HepG2 (cell line): ENCODE measurements around the gene COMP. TPM values are rescaled to one million over a fixed set of nuclear protein-coding genes. Genes with fewer than 3 reads are reported as not detected.

ENCODE experiments used
- DR1 ChIP-seq: sonication (generic); formaldehyde crosslinking; IDR thresholded peaks from 2 replicates; pipeline ENCODE4 v1.8.0; 2021; ENCODE audit warnings: mild to moderate bottlenecking, missing genetic modification reagents, inconsistent platforms
- NCOA5 ChIP-seq: sonication (generic); formaldehyde crosslinking; IDR thresholded peaks from 2 replicates; pipeline ENCODE4 v1.4.0; 2020; ENCODE audit warnings: missing genetic modification reagents
- PLRG1 ChIP-seq: fragments of 450-650 bp; conservative IDR thresholded peaks from 2 replicates; pipeline ENCODE4 v1.6.1; 2016
- POGZ ChIP-seq: sonication (generic); formaldehyde crosslinking; IDR thresholded peaks from 2 replicates; pipeline ENCODE4 v1.4.0; 2020; ENCODE audit warnings: mild to moderate bottlenecking, missing genetic modification reagents
- PRDM15 ChIP-seq: sonication (generic); formaldehyde crosslinking; IDR thresholded peaks from 2 replicates; pipeline ENCODE4 v1.4.0; 2020; ENCODE audit warnings: missing genetic modification reagents
- RBFOX2 ChIP-seq: fragments of 200-400 bp; formaldehyde crosslinking; IDR thresholded peaks from 2 replicates; pipeline ENCODE4 v1.6.1; 2017; ENCODE audit warnings: low read depth, mild to moderate bottlenecking, low read length
- U2AF1 ChIP-seq: fragments of 200-400 bp; formaldehyde crosslinking; optimal IDR thresholded peaks from 2 replicates; pipeline ENCODE3; 2017; ENCODE audit warnings: mild to moderate bottlenecking, low read depth, low read length
- ZBTB40 ChIP-seq, 2 experiments: fragments of 450-650 bp in 1 of 2; sonication (generic) in 1 of 2; formaldehyde crosslinking in 1 of 2; IDR thresholded peaks; 2 replicates each; pipeline versions ENCODE4 v1.6.1 to v1.8.0; 2016 to 2022; ENCODE audit warnings: antibody characterized with exemption in 1 of 2, mild to moderate bottlenecking in 1 of 2, missing genetic modification reagents in 1 of 2
- ZNF124 ChIP-seq: sonication (generic); formaldehyde crosslinking; IDR thresholded peaks from 2 replicates; pipeline ENCODE4 v1.4.0; 2020; ENCODE audit warnings: missing genetic modification reagents
- ZNF260 ChIP-seq: sonication (generic); formaldehyde crosslinking; IDR thresholded peaks from 2 replicates; pipeline ENCODE4 v1.4.0; 2020; ENCODE audit warnings: missing genetic modification reagents, low read depth, mild to moderate bottlenecking, borderline replicate concordance
- ZNF496 ChIP-seq: sonication (generic); formaldehyde crosslinking; IDR thresholded peaks from 2 replicates; pipeline ENCODE4 v1.8.1; 2023; ENCODE audit warnings: mild to moderate bottlenecking, moderate library complexity, missing genetic modification reagents; ENCODE audit not compliant: insufficient replicate concordance
- ZNF670 ChIP-seq: sonication (generic); formaldehyde crosslinking; IDR thresholded peaks from 2 replicates; pipeline ENCODE4 v1.8.0; 2022; ENCODE audit warnings: mild to moderate bottlenecking, missing genetic modification reagents, borderline replicate concordance
- ZSCAN20 ChIP-seq: sonication (generic); formaldehyde crosslinking; IDR thresholded peaks from 2 replicates; pipeline ENCODE4 v1.4.0; 2020; ENCODE audit warnings: missing genetic modification reagents, mild to moderate bottlenecking, borderline replicate concordance
- polyA plus RNA-seq, 8 experiments: library from polyadenylated mRNA; depleted of rRNA in 3 of 8; stranded (reverse) in 7 of 8; unstranded in 1 of 8; fragments of >200 nt; fragmentation: Illumina TruSeq in 4 of 8; extraction: Trizol in 4 of 8; gene quantifications; 2 replicates each; pipeline versions ENCODE4 v1.2.1 to v1.2.3, GENCODE V29; 2011 to 2016; ENCODE audit warnings: low read depth in 4 of 8, missing spikeins in 1 of 8, mixed read lengths in 1 of 8; ENCODE audit not compliant: insufficient read depth in 1 of 8
- total RNA-seq, 5 experiments: library from RNA; depleted of rRNA; stranded (reverse); fragments of >200 nt; fragmentation: Illumina TruSeq; extraction: Trizol; gene quantifications; 2 replicates each; pipeline ENCODE4 v1.2.3, GENCODE V29; 2016; ENCODE audit warnings: low read depth in 1 of 5

Gene COMP
- total and polyA plus RNA-seq, 2 of the 13 experiments (the other 11 are each of a cell fraction or from before 2014, with no cell fraction given): 0.04 to 0.13 TPM

GRCh38 chr19:18741124-18742121, 49.7 kb downstream of the COMP start (continued):
- TF ChIP-seq ZBTB40 (IDR thresholded peaks at IDR 0.05): no peak
- no peak for TF ChIP-seq ZBTB40 (CRISPR knock-in tag; IDR thresholded peaks at IDR 0.05)
- TF ChIP-seq PRDM15 (CRISPR knock-in tag): 0 out of 2 replicates have a peak, but pooled peaks have one; percentile 27
- TF ChIP-seq ZNF124 (CRISPR knock-in tag): 0 out of 2 replicates have a peak, but pooled peaks have one; percentile 28
- TF ChIP-seq ZNF670 (CRISPR knock-in tag): no peak
- TF ChIP-seq DR1: no peak
- no peak for TF ChIP-seq ZNF496
- TF ChIP-seq ZNF260 (CRISPR knock-in tag): no peak
- no peak for TF ChIP-seq ZSCAN20 (CRISPR knock-in tag)
- no peak for TF ChIP-seq PLRG1
- no peak for TF ChIP-seq POGZ
- TF ChIP-seq RBFOX2: 0 out of 2 replicates have a peak, but pooled peaks have one; percentile 22
- TF ChIP-seq NCOA5 (CRISPR knock-in tag): no peak
- TF ChIP-seq U2AF1: no peak
